K562 (cell line): ENCODE measurements around the gene TRIM37. TPM values are rescaled to one million over a fixed set of nuclear protein-coding genes. Genes with fewer than 3 reads are reported as not detected.
A peak's percentile ranks its signal among the peaks of the same experiment; 100 is the strongest.

Experiments used
- ATAC-seq: fragments of 200-7000 bp; cut with Tn5 transposase; 3 replicates; pipeline ENCODE4 v1.9.1; 2020; ENCODE audit warnings: moderate library complexity
- BruUV-seq: library from RNA; stranded (reverse); fragments of 400-500 nt; replicated peaks from 2 replicates; lab custom pipeline; 2021; lab: Mats Ljungman, UMichigan
- CTCF ChIA-PET: fragments of 300-600 bp; formaldehyde crosslinking; extraction: SDS; loops from one replicate; lab custom pipeline; 2021; ENCODE audit warnings: low intra/inter-chr PET ratio; lab: Yijun Ruan, JAX
- POLR2A ChIA-PET: fragments of 300-600, 350-650 bp; sonication (Branson Sonifier 250); formaldehyde crosslinking; extraction: SDS; loops from one replicate; lab custom pipeline; 2021; ENCODE audit warnings: antibody characterized with exemption, inconsistent platforms; lab: Yijun Ruan, JAX
- DNase-seq, 4 experiments: peaks; one replicate each; pipeline versions ENCODE4 v3.0.0 to v3.0.0-alpha.2; 2011 to 2018; ENCODE audit warnings: low spot score in 3 of 4, mixed read lengths in 3 of 4; ENCODE audit errors: extremely low read depth in 1 of 4
- FAIRE-seq: peaks from 2 replicates; lab custom pipeline; 2011; peaks lifted over from hg19 to GRCh38; lab: Jason Lieb, UNC
- H2AFZ ChIP-seq: 2 replicates; pipeline ENCODE4 v1.6.0; 2011; ENCODE audit warnings: low read depth, low read length, control low read depth, inconsistent platforms
- H3K27ac ChIP-seq: fragments of 200-600 bp; 3 replicates; pipeline ENCODE4 v1.8.0; 2011; ENCODE audit warnings: low read depth, mild to moderate bottlenecking, control low read depth, inconsistent platforms, low read length, moderate library complexity, mixed read lengths; ENCODE audit errors: extremely low read depth
- H3K27me3 ChIP-seq, 2 experiments: fragments of 300-600 bp in 1 of 2; 2 replicates in 1 of 2; 3 replicates in 1 of 2; pipeline versions ENCODE4 v1.6.0 to v1.8.0; 2011; ENCODE audit warnings: inconsistent platforms in 2 of 2, low read length in 2 of 2, mild to moderate bottlenecking in 1 of 2, mixed read lengths in 1 of 2, moderate library complexity in 1 of 2; ENCODE audit not compliant: control insufficient read depth in 2 of 2, insufficient read depth in 2 of 2
- H3K36me3 ChIP-seq: fragments of 300-600 bp; 3 replicates; pipeline ENCODE4 v1.8.0; 2011; ENCODE audit warnings: mild to moderate bottlenecking, low read length, inconsistent platforms; ENCODE audit not compliant: control insufficient read depth, insufficient read depth
- H3K4me1 ChIP-seq, 2 experiments: fragments of 200-600 bp in 1 of 2; replicated peaks in 1 of 2; 2 replicates in 1 of 2; 3 replicates in 1 of 2; pipeline versions ENCODE4 v1.5.1 to v1.8.0; 2011; ENCODE audit warnings: inconsistent platforms in 2 of 2, low read length in 2 of 2, mild to moderate bottlenecking in 1 of 2, mixed read lengths in 1 of 2, moderate library complexity in 1 of 2; ENCODE audit not compliant: control insufficient read depth in 2 of 2, insufficient read depth in 2 of 2
- H3K4me2 ChIP-seq: 2 replicates; pipeline ENCODE4 v1.6.1; 2011; ENCODE audit warnings: low read length, control low read depth, inconsistent platforms, mixed read lengths; ENCODE audit not compliant: insufficient read depth
- H3K4me3 ChIP-seq: fragments of 200-600 bp; sonication (generic), shearing (Covaris generic); 2 replicates; pipeline ENCODE4 v1.5.1; 2016; ENCODE audit warnings: control low read depth, inconsistent platforms
- H3K79me2 ChIP-seq: fragments of 200-600 bp; 3 replicates; pipeline ENCODE4 v1.8.0; 2011; ENCODE audit warnings: low read length, inconsistent platforms; ENCODE audit not compliant: control insufficient read depth, insufficient read depth
- H3K9ac ChIP-seq, 2 experiments: 2 replicates each; pipeline versions ENCODE4 v1.6.0 to v1.6.1; 2011; ENCODE audit warnings: low read depth in 2 of 2, low read length in 2 of 2, control low read depth in 1 of 2, inconsistent platforms in 1 of 2, mild to moderate bottlenecking in 1 of 2, mixed read lengths in 1 of 2; ENCODE audit not compliant: insufficient read depth in 1 of 2
- H3K9me1 ChIP-seq: one replicate; pipeline ENCODE4 v1.6.0; 2011; ENCODE audit warnings: inconsistent platforms, mild to moderate bottlenecking, low read length, moderate library complexity; ENCODE audit not compliant: control insufficient read depth, insufficient read depth
- H3K9me3 ChIP-seq: replicated peaks from 2 replicates; pipeline ENCODE4 v1.5.1; 2011; ENCODE audit warnings: low read depth, low read length, inconsistent platforms; ENCODE audit not compliant: control insufficient read depth, insufficient read depth
- H4K20me1 ChIP-seq: replicated peaks from 2 replicates; pipeline ENCODE4 v1.6.1; 2011; ENCODE audit warnings: low read length, inconsistent platforms, mixed read lengths; ENCODE audit not compliant: control insufficient read depth, insufficient read depth
- SRSF1 ChIP-seq: fragments of 200-400 bp; formaldehyde crosslinking; IDR thresholded peaks from 2 replicates; pipeline ENCODE4 v1.6.1; 2017; ENCODE audit warnings: mild to moderate bottlenecking, low read depth, low read length, moderate library complexity
- WGBS: fragments of 100-300 bp; shearing (Covaris generic); methylation state at CpG from one replicate; pipeline ENCODE4 v1.1.6; 2016; ENCODE audit warnings: low coverage, mixed read lengths; ENCODE audit not compliant: insufficient coverage; ENCODE audit errors: missing lambda C conversion rate; 5-methylcytosine and 5-hydroxymethylcytosine counted together
- in situ Hi-C: fragments of 300-500 bp; cut with MboI; formaldehyde crosslinking; loops from 4 replicates; pipeline ENCODE4 v1.15.0; 2018; ENCODE audit warnings: inconsistent platforms, mixed read lengths
- intact Hi-C: fragments of 100-400 bp; cut with micrococcal nuclease; formaldehyde crosslinking; loops from 2 replicates; pipeline ENCODE4 v1.14.2; 2022
- polyA plus RNA-seq, 8 experiments: library from polyadenylated mRNA; depleted of rRNA in 4 of 8; stranded (reverse) in 5 of 8; unstranded in 3 of 8; fragments of >200 nt; fragmentation: Nextera tagmentation in 2 of 8; fragmentation: Illumina TruSeq in 1 of 8; extraction: Ambion mirVana in 2 of 8; extraction: Trizol in 1 of 8; gene quantifications; 2 replicates each; pipeline versions ENCODE4 v1.2.1 to v1.2.3, GENCODE V29; 2011 to 2014; ENCODE audit warnings: inconsistent platforms in 1 of 8, missing spikeins in 1 of 8
- total RNA-seq, 7 experiments: library from RNA; depleted of rRNA in 6 of 7; stranded (reverse); fragments of >200 nt in 6 of 7; fragmentation: Illumina TruSeq in 2 of 7; extraction: Trizol in 2 of 7; gene quantifications; 2 replicates each; pipeline versions ENCODE4 v1.2.1 to v1.2.3, GENCODE V29; 2011 to 2021; ENCODE audit warnings: low replicate concordance in 1 of 7
- TF ChIP-seq, protein P1 (sequence below), 3 experiments: fragments of 200-800 bp in 1 of 3; fragments of 250-450 bp in 1 of 3; fragments of 450-650 bp in 1 of 3; sonication (Bioruptor Pico) in 1 of 3; sonication (Bioruptor generic) in 1 of 3; formaldehyde crosslinking in 1 of 3; IDR thresholded peaks; 2 replicates each; pipeline versions ENCODE4 v1.6.1 to v1.8.0; 2016 to 2022; ENCODE audit warnings: mild to moderate bottlenecking in 2 of 3, missing genetic modification characterization in 2 of 3, missing compliant biosample characterization in 1 of 3, moderate library complexity in 1 of 3

The TRIM37 gene
- total and polyA plus RNA-seq, 9 of the 15 experiments (the other 6 are each of a cell fraction or from before 2014, with no cell fraction given) = 4.5 to 31.4 (median 23.8) TPM

DNA sequence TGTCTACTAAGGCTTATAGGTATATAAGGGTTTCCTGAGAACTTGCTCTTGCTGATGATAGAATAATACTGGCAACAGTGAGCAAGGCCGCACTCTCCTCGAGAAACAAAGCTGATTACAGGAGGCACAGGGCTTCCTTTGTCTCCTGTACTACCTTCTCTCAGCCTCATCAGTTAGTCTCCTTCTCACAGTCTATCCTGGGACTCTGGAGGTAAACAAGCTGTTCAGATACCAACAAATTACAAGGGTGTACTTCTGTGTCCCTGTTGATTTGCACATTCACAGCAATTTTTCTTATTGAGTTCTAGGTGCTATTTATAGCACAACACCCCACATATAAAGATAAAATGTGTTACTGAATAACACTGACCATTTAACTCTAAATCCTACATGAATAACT lies 98.7 kb downstream of the TRIM37 start:
- DNase-seq = no peak
- H3K4me2 ChIP-seq = no peak overlapping the region
- H3K79me2 ChIP-seq = no peaks in the 10 kb centered on the region
- H3K9me3 ChIP-seq = no peaks in the 10 kb centered on the region
- no TSS peak for BruUV-seq
- no peak overlapping the region for H2AFZ ChIP-seq
- no peak for FAIRE-seq
- 88% methylated on average over 2 of the region's 2 CpGs for WGBS
- no peak overlapping the region for H3K9ac ChIP-seq
- ChIA-PET POLR2A (interaction anchor here (0.8 to 1.6 kb wide), 3 partner anchors 9 to 377 kb away, joined by 3 to 6 read pairs (median 4); no protein-coding TSS in a partner anchor), CTCF (no interaction called here)
- peaks cover 60% of the 10 kb centered on the region for H3K36me3 ChIP-seq
- no peaks in the 10 kb centered on the region for H4K20me1 ChIP-seq
- peak overlapping the region; percentile 22; the same call in 1 of the 3 replicates for H3K27ac ChIP-seq
- no peak for ATAC-seq
- TF ChIP-seq, protein P1, sequence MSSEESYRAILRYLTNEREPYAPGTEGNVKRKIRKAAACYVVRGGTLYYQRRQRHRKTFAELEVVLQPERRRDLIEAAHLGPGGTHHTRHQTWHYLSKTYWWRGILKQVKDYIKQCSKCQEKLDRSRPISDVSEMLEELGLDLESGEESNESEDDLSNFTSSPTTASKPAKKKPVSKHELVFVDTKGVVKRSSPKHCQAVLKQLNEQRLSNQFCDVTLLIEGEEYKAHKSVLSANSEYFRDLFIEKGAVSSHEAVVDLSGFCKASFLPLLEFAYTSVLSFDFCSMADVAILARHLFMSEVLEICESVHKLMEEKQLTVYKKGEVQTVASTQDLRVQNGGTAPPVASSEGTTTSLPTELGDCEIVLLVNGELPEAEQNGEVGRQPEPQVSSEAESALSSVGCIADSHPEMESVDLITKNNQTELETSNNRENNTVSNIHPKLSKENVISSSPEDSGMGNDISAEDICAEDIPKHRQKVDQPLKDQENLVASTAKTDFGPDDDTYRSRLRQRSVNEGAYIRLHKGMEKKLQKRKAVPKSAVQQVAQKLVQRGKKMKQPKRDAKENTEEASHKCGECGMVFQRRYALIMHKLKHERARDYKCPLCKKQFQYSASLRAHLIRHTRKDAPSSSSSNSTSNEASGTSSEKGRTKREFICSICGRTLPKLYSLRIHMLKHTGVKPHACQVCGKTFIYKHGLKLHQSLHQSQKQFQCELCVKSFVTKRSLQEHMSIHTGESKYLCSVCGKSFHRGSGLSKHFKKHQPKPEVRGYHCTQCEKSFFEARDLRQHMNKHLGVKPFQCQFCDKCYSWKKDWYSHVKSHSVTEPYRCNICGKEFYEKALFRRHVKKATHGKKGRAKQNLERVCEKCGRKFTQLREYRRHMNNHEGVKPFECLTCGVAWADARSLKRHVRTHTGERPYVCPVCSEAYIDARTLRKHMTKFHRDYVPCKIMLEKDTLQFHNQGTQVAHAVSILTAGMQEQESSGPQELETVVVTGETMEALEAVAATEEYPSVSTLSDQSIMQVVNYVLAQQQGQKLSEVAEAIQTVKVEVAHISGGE (CRISPR knock-in tag; IDR thresholded peaks at IDR 0.05) = peak in 1 of 3 experiments; percentile 74; a peak in 2 of 6 replicates
- no peak for TF ChIP-seq SRSF1
- no peaks in the 10 kb centered on the region for H3K9me1 ChIP-seq
- no peak overlapping the region for H3K4me3 ChIP-seq
- in situ Hi-C loops (loop anchor here (5.0 to 25.0 kb wide), 4 partner anchors 296 to 721 kb away; partner anchors contain the start of gene MPO), intact Hi-C loops (no loop called here)
- H3K4me1 ChIP-seq = peaks cover 0 to 2% of the 10 kb centered on the region in 2 experiments; a peak in 1 of 5 replicates
- H3K27me3 ChIP-seq = no peaks in the 10 kb centered on the region
